SK-N-SH treated with all-trans-retinoic acid at 6 μM for 48 hours (cell line): ENCODE measurements around the gene CD3D.

ENCODE experiments used
- ARNTL ChIP-seq: fragments of 450-650 bp; formaldehyde crosslinking; IDR thresholded peaks from 2 replicates; pipeline ENCODE4 v1.5.0; 2020; ENCODE audit warnings: low read depth, mild to moderate bottlenecking, moderate library complexity, borderline replicate concordance
- GLIS3 ChIP-seq: fragments of 250-450 bp; sonication (Bioruptor Pico); IDR thresholded peaks from 2 replicates; pipeline ENCODE4 v1.5.0; 2020; ENCODE audit warnings: mild to moderate bottlenecking, moderate library complexity
- POU6F1 ChIP-seq: fragments of 250-450 bp; sonication (Bioruptor Pico); IDR thresholded peaks from 2 replicates; pipeline ENCODE4 v1.8.0; 2021; ENCODE audit warnings: low read depth, mild to moderate bottlenecking, moderate library complexity, borderline replicate concordance
- RARB ChIP-seq: fragments of 250-450 bp; sonication (Bioruptor Pico); IDR thresholded peaks from 2 replicates; pipeline ENCODE4 v1.8.0; 2021; ENCODE audit warnings: mild to moderate bottlenecking, moderate library complexity
- TCF4 ChIP-seq: fragments of 250-450 bp; sonication (Bioruptor Pico); IDR thresholded peaks from 2 replicates; pipeline ENCODE4 v1.8.0; 2021; ENCODE audit warnings: mild to moderate bottlenecking, moderate library complexity, borderline replicate concordance
- TOX ChIP-seq: fragments of 250-450 bp; sonication (Bioruptor Pico); IDR thresholded peaks from 2 replicates; pipeline ENCODE4 v1.8.0; 2021; ENCODE audit warnings: mild to moderate bottlenecking, moderate library complexity, borderline replicate concordance
- ZFP3 ChIP-seq: fragments of 250-450 bp; sonication (Bioruptor Pico); IDR thresholded peaks from 2 replicates; pipeline ENCODE4 v1.5.0; 2020; ENCODE audit warnings: mild to moderate bottlenecking, moderate library complexity
- ZFP30 ChIP-seq: fragments of 450-650 bp; formaldehyde crosslinking; IDR thresholded peaks from 2 replicates; pipeline ENCODE4 v1.5.0; 2022; ENCODE audit warnings: mild to moderate bottlenecking, moderate library complexity
- ZNF70 ChIP-seq: fragments of 450-650 bp; formaldehyde crosslinking; IDR thresholded peaks from 2 replicates; pipeline ENCODE4 v1.5.0; 2020; ENCODE audit warnings: mild to moderate bottlenecking, moderate library complexity
- ZNF8 ChIP-seq: fragments of 450-650 bp; formaldehyde crosslinking; IDR thresholded peaks from 2 replicates; pipeline ENCODE4 v1.5.0; 2020; ENCODE audit warnings: mild to moderate bottlenecking, moderate library complexity
- TF ChIP-seq, protein P1 (sequence below): fragments of 250-450 bp; sonication (Bioruptor Pico); IDR thresholded peaks from 2 replicates; pipeline ENCODE4 v1.8.0; 2020; ENCODE audit warnings: mild to moderate bottlenecking, moderate library complexity, borderline replicate concordance

GRCh38 chr11:118318124-118318523 lies 24.4 kb downstream of the CD3D start:
- TF ChIP-seq ZFP3 (CRISPR knock-in tag) (no peak), GLIS3 (CRISPR knock-in tag) (no peak), RARB (no peak), POU6F1 (CRISPR knock-in tag) (no peak), TOX (CRISPR knock-in tag) (no peak), TCF4 (no peak), ZFP30 (CRISPR knock-in tag) (no peak), ZNF8 (CRISPR knock-in tag) (no peak), ZNF70 (no peak), ARNTL (CRISPR knock-in tag) (no peak)
- TF ChIP-seq, protein P1, sequence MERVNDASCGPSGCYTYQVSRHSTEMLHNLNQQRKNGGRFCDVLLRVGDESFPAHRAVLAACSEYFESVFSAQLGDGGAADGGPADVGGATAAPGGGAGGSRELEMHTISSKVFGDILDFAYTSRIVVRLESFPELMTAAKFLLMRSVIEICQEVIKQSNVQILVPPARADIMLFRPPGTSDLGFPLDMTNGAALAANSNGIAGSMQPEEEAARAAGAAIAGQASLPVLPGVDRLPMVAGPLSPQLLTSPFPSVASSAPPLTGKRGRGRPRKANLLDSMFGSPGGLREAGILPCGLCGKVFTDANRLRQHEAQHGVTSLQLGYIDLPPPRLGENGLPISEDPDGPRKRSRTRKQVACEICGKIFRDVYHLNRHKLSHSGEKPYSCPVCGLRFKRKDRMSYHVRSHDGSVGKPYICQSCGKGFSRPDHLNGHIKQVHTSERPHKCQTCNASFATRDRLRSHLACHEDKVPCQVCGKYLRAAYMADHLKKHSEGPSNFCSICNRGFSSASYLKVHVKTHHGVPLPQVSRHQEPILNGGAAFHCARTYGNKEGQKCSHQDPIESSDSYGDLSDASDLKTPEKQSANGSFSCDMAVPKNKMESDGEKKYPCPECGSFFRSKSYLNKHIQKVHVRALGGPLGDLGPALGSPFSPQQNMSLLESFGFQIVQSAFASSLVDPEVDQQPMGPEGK (CRISPR knock-in tag): no peak
